Spleen (tissue), 11 donors: ENCODE measurements around the gene SCN11A. TPM values are rescaled to one million over a fixed set of nuclear protein-coding genes. Genes with fewer than 3 reads are reported as not detected.

Experiments used
- DNase-seq: peaks from one replicate; pipeline ENCODE4 v3.0.0-alpha.2; 2020
- H3K27ac ChIP-seq, 8 donors: fragments of 200-600 bp; sonication (generic) in 7 of 8; 1 replicate in 4 of 8; 2 replicates in 4 of 8; pipeline versions ENCODE4 v1.5.0 to v1.8.0; 2016 to 2021; ENCODE audit warnings: inconsistent platforms in 4 of 8, mild to moderate bottlenecking in 4 of 8, moderate library complexity in 1 of 8
- H3K27me3 ChIP-seq, 7 donors: fragments of 200-600 bp; sonication (generic) in 6 of 7; replicated peaks in 1 of 7; 1 replicate in 4 of 7; 2 replicates in 3 of 7; pipeline versions ENCODE4 v1.5.0 to v1.8.0; 2016 to 2021; ENCODE audit warnings: inconsistent platforms in 3 of 7, mild to moderate bottlenecking in 1 of 7
- H3K36me3 ChIP-seq, 6 donors: fragments of 200-600 bp; sonication (generic) in 5 of 6; 1 replicate in 4 of 6; 2 replicates in 2 of 6; pipeline versions ENCODE4 v1.5.0 to v1.8.0; 2016 to 2021; ENCODE audit warnings: inconsistent platforms in 2 of 6
- H3K4me1 ChIP-seq, 6 donors: fragments of 200-600 bp; sonication (generic) in 5 of 6; 1 replicate in 3 of 6; 2 replicates in 3 of 6; pipeline versions ENCODE4 v1.5.0 to v1.8.0; 2016 to 2021; ENCODE audit warnings: inconsistent platforms in 3 of 6
- H3K4me3 ChIP-seq, 8 donors: fragments of 200-600 bp; sonication (generic) in 7 of 8; 1 replicate in 4 of 8; 2 replicates in 4 of 8; pipeline versions ENCODE4 v1.5.0 to v1.8.0; 2016 to 2021; ENCODE audit warnings: inconsistent platforms in 4 of 8, mild to moderate bottlenecking in 4 of 8, moderate library complexity in 2 of 8
- H3K9me3 ChIP-seq, 8 donors: fragments of 200-600 bp; sonication (generic) in 7 of 8; 1 replicate in 4 of 8; 2 replicates in 4 of 8; pipeline versions ENCODE4 v1.5.0 to v1.8.0; 2016 to 2021; ENCODE audit warnings: inconsistent platforms in 4 of 8
- POLR2A ChIP-seq, 3 donors: fragments of 450-650 bp; IDR thresholded peaks; one replicate each; pipeline ENCODE4 v1.5.1; 2017; ENCODE audit warnings: antibody characterized with exemption in 3 of 3, mild to moderate bottlenecking in 1 of 3
- POLR2AphosphoS5 ChIP-seq, 3 donors: sonication (generic); formaldehyde crosslinking; IDR thresholded peaks; one replicate each; pipeline ENCODE4 v1.5.1; 2017; ENCODE audit warnings: antibody characterized with exemption in 3 of 3
- WGBS, 5 donors: extraction: QIAGEN DNeasy Blood & Tissue Kit in 3 of 5; methylation state at CpG; one replicate each; pipeline versions ENCODE4 v1.1.5 to v1.1.7; 2013 to 2018; 5-methylcytosine and 5-hydroxymethylcytosine counted together
- intact Hi-C: fragments of 100-400 bp; cut with DNase I; formaldehyde crosslinking; loops from one replicate; pipeline ENCODE4 v1.15.0; 2023; ENCODE audit warnings: low total_unique reads
- polyA plus RNA-seq, 3 donors: library from polyadenylated mRNA; stranded (reverse); fragments of 200-250 nt; gene quantifications; one replicate each; pipeline ENCODE4 v1.2.1, GENCODE V29; 2013
- total RNA-seq, 7 donors: library from RNA; depleted of rRNA in 3 of 7; stranded (reverse); fragments of >200 nt in 3 of 7; fragmentation: NEBNext Ultra II Directional in 4 of 7; extraction: Animal tissue kit (Norgen Biotek cat#: 25700) in 4 of 7; gene quantifications; one replicate each; pipeline versions ENCODE4 v1.1.0 to v1.2.1, GENCODE V29; 2016 to 2021
- TF ChIP-seq, protein P1 (sequence below), 11 experiments: fragments of 200-600 bp in 7 of 11; fragments of 450-650 bp in 4 of 11; sonication (generic) in 4 of 11; IDR thresholded peaks in 8 of 11; conservative IDR thresholded peaks in 3 of 11; 1 replicate in 7 of 11; 2 replicates in 4 of 11; pipeline versions ENCODE4 v1.4.0 to v1.8.0; 2016 to 2021; ENCODE audit warnings: antibody characterized with exemption in 11 of 11, inconsistent platforms in 4 of 11, mild to moderate bottlenecking in 1 of 11
- donor health status: healthy with polysubstance abuse.
- donor health status: DM: no; HTN: no; CAD: no; lungs with moderate emphysema.
- donor health status: DM: no; HTN: no; CAD: no.
- donor health status: Bipolar disorder and iron deficiency.
- donor health status: healthy.
- donor health status: DM: no; HTN: no; CAD: no.
- donor health status: DM: yes; HTN: yes; CAD: no.

SCN11A gene
- total and polyA plus RNA-seq, 10 donors, result 0.26 to 6.0 (median 2.5) TPM

DNA sequence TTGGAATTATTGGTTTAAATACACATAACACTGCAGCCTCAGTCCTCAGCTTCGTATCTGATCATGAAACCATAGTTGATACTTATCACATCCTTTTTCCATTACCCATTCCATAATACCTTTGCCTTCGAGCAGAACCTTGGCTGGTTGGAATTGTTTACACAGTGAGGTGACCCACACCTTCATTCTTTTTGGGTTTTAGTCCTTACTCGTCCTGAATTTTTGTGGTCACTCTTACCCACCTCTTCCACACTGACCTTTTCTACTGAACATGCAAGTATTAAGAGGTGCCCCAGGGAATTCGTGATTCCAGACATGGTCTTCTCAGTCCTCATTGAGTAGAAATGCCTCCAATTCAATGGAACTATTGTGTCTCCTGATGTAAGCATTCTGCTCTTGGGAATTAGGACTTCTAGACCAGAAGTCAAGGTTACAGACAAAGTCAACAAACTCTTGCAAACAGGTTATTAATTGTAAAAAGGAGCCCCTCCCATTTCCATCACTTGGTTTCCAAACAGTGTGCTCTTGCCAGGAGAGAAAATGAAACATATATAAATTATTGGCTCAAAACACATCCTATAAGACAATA lies 37.7 kb downstream of the SCN11A start:
- H3K36me3 ChIP-seq, result no peaks in the 10 kb centered on the region
- intact Hi-C loops, result no loop called here
- peaks cover 0 to 4% (median 0%) of the 10 kb centered on the region in 7 donors for H3K27me3 ChIP-seq
- H3K27ac ChIP-seq, result no peak overlapping the region
- TF ChIP-seq POLR2A (IDR thresholded peaks at IDR 0.05) (no peak), POLR2AphosphoS5 (IDR thresholded peaks at IDR 0.05) (no peak)
- TF ChIP-seq, protein P1, sequence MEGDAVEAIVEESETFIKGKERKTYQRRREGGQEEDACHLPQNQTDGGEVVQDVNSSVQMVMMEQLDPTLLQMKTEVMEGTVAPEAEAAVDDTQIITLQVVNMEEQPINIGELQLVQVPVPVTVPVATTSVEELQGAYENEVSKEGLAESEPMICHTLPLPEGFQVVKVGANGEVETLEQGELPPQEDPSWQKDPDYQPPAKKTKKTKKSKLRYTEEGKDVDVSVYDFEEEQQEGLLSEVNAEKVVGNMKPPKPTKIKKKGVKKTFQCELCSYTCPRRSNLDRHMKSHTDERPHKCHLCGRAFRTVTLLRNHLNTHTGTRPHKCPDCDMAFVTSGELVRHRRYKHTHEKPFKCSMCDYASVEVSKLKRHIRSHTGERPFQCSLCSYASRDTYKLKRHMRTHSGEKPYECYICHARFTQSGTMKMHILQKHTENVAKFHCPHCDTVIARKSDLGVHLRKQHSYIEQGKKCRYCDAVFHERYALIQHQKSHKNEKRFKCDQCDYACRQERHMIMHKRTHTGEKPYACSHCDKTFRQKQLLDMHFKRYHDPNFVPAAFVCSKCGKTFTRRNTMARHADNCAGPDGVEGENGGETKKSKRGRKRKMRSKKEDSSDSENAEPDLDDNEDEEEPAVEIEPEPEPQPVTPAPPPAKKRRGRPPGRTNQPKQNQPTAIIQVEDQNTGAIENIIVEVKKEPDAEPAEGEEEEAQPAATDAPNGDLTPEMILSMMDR (IDR thresholded peaks at IDR 0.05 in 8 of 11, conservative IDR thresholded peaks at IDR 0.05 in 3 of 11), result no peak
- WGBS, 5 donors, result 71 to 85% (median 79%) methylated on average over 4 of the region's 4 CpGs
- H3K9me3 ChIP-seq, result peaks cover 0 to 6% (median 0%) of the 10 kb centered on the region in 8 donors
- DNase-seq, result no peak
- H3K4me1 ChIP-seq, result no peaks in the 10 kb centered on the region
- H3K4me3 ChIP-seq, result no peak overlapping the region

- Histone ChIP-seq H3K4me1 (no peaks in the 10 kb centered on the region), H3K36me3 (no peaks in the 10 kb centered on the region), H3K27me3 (no peaks in the 10 kb centered on the region), H3K27ac (no peak overlapping the region), H3K4me3 (no peak overlapping the region), H3K9me3 (peaks cover 0 to 6% (median 0%) of the 10 kb centered on the region in 8 donors)
- intact Hi-C loops, result no loop called here
- WGBS, 5 donors, result 27 to 61% (median 44%) methylated on average over 2 of the region's 2 CpGs
- DNase-seq, result no peak
- TF ChIP-seq, protein P1 (IDR thresholded peaks at IDR 0.05 in 8 of 11, conservative IDR thresholded peaks at IDR 0.05 in 3 of 11), result no peak
- no peak for TF ChIP-seq POLR2A (IDR thresholded peaks at IDR 0.05)
- TF ChIP-seq POLR2AphosphoS5 (IDR thresholded peaks at IDR 0.05), result no peak
These were observed 38.5 kb downstream of the SCN11A start for GRCh38 chr3:39013289-39013688.

GRCh38 chr3:39011191-39011736 lies 40.5 kb downstream of the SCN11A start:
- intact Hi-C loops, result no loop called here
- DNase-seq, result no peak
- 29 to 45% (median 37%) methylated on average over 2 of the region's 2 CpGs for WGBS, 5 donors
- TF ChIP-seq, protein P1 (IDR thresholded peaks at IDR 0.05 in 8 of 11, conservative IDR thresholded peaks at IDR 0.05 in 3 of 11), result no peak
- no peak for TF ChIP-seq POLR2AphosphoS5 (IDR thresholded peaks at IDR 0.05)
- no peak for TF ChIP-seq POLR2A (IDR thresholded peaks at IDR 0.05)
- H3K9me3 ChIP-seq, result peaks cover 0 to 6% (median 0%) of the 10 kb centered on the region in 8 donors
- H3K4me1 ChIP-seq, result no peaks in the 10 kb centered on the region
- H3K4me3 ChIP-seq, result no peak overlapping the region
- no peak overlapping the region for H3K27ac ChIP-seq
- H3K27me3 ChIP-seq, result peaks cover 0 to 4% (median 0%) of the 10 kb centered on the region in 7 donors
- H3K36me3 ChIP-seq, result no peaks in the 10 kb centered on the region

DNA sequence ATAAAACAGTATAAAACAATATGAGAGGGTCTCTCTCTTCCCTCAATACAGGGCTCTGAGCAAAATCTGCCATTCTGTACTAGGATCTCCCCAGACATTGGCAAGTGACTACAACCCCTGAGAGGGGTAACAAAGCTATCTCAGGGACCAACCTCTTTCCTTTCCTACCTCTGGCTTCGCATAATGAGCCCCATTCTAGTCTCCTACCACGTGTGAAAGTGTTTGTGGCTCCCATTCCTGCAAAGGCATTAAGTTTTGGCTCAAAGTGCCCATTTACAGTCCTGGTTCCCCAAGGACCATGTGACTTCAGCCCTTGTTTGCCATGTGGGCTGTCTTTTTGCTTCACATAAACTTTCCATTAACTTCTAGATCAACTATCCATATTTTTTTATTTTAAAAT lies 46.4 kb downstream of the SCN11A start:
- Histone ChIP-seq H3K27ac (no peak overlapping the region), H3K4me3 (no peak overlapping the region), H3K27me3 (peaks cover 0 to 4% (median 0%) of the 10 kb centered on the region in 7 donors), H3K36me3 (no peaks in the 10 kb centered on the region), H3K4me1 (no peaks in the 10 kb centered on the region), H3K9me3 (peaks cover 0 to 6% (median 0%) of the 10 kb centered on the region in 8 donors)
- intact Hi-C loops, result no loop called here
- WGBS, 5 donors, result 40 to 66% (median 60%) methylated on average over 2 of the region's 2 CpGs
- TF ChIP-seq POLR2A (IDR thresholded peaks at IDR 0.05) (no peak), POLR2AphosphoS5 (IDR thresholded peaks at IDR 0.05) (no peak)
- TF ChIP-seq, protein P1 (IDR thresholded peaks at IDR 0.05 in 8 of 11, conservative IDR thresholded peaks at IDR 0.05 in 3 of 11), result no peak
- DNase-seq, result no peak
